Gastroesophageal sphincter (tissue), 3 donors: Measurements from ENCODE around the gene MRPS30.

ENCODE experiments used
- POLR2A ChIP-seq, 2 donors: fragments of 450-650 bp; IDR thresholded peaks; one replicate each; pipeline ENCODE4 v1.6.1; 2017; ENCODE audit warnings: antibody characterized with exemption in 2 of 2, mild to moderate bottlenecking in 2 of 2, moderate library complexity in 1 of 2
- TF ChIP-seq, protein P1 (sequence below), 4 experiments: fragments of 200-600 bp in 2 of 4; fragments of 450-650 bp in 2 of 4; sonication (generic) in 1 of 4; IDR thresholded peaks; one replicate each; pipeline ENCODE4 v1.5.1; 2017 to 2019; ENCODE audit warnings: antibody characterized with exemption in 4 of 4, mild to moderate bottlenecking in 2 of 4, moderate library complexity in 2 of 4

- TF ChIP-seq, protein P1, sequence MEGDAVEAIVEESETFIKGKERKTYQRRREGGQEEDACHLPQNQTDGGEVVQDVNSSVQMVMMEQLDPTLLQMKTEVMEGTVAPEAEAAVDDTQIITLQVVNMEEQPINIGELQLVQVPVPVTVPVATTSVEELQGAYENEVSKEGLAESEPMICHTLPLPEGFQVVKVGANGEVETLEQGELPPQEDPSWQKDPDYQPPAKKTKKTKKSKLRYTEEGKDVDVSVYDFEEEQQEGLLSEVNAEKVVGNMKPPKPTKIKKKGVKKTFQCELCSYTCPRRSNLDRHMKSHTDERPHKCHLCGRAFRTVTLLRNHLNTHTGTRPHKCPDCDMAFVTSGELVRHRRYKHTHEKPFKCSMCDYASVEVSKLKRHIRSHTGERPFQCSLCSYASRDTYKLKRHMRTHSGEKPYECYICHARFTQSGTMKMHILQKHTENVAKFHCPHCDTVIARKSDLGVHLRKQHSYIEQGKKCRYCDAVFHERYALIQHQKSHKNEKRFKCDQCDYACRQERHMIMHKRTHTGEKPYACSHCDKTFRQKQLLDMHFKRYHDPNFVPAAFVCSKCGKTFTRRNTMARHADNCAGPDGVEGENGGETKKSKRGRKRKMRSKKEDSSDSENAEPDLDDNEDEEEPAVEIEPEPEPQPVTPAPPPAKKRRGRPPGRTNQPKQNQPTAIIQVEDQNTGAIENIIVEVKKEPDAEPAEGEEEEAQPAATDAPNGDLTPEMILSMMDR (IDR thresholded peaks at IDR 0.05): no peak
- no peak for TF ChIP-seq POLR2A (IDR thresholded peaks at IDR 0.05)
Measured at GRCh38 chr5:44787731-44788130, 21.0 kb upstream of the MRPS30 start.
